Upper lobe of left lung (tissue), 4 donors: ENCODE measurements around the gene BPIFB2.

ENCODE experiments used
- EP300 ChIP-seq, 4 donors: sonication (generic); formaldehyde crosslinking; IDR thresholded peaks; one replicate each; pipeline ENCODE4 v1.5.1; 2017; ENCODE audit warnings: antibody characterized with exemption in 4 of 4, control low read depth in 2 of 4
- POLR2A ChIP-seq, 4 donors: fragments of 450-650 bp; IDR thresholded peaks; one replicate each; pipeline ENCODE4 v1.5.1; 2016 to 2017; ENCODE audit warnings: antibody characterized with exemption in 4 of 4, mild to moderate bottlenecking in 2 of 4
- POLR2AphosphoS5 ChIP-seq, 2 donors: sonication (generic); formaldehyde crosslinking; IDR thresholded peaks; one replicate each; pipeline ENCODE4 v1.5.1; 2017; ENCODE audit warnings: antibody characterized with exemption in 2 of 2
- TF ChIP-seq, protein P1 (sequence below), 6 experiments: fragments of 450-650 bp in 4 of 6; fragments of 200-600 bp in 2 of 6; sonication (generic) in 2 of 6; IDR thresholded peaks; one replicate each; pipeline ENCODE4 v1.5.1; 2016 to 2019; ENCODE audit warnings: antibody characterized with exemption in 6 of 6

DNA sequence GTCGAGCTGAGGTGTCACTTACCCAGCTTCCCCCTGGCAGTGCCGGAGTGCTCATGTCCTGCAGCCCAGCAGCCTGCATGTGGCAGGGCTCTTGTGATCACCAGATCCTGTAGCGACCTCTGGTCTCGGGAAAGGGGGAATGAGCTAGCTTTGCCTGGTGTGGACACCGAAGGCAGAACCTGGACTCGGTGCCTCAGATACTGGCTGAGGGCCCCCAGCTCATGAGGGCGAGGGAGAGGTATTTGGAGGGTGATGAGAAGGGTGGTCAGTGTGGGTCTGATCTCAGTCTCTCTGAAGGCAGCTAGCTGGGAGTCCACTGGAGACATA lies 29.5 kb upstream of the BPIFB2 start:
- TF ChIP-seq POLR2AphosphoS5 (IDR thresholded peaks at IDR 0.05), result no peak
- no peak for TF ChIP-seq POLR2A (IDR thresholded peaks at IDR 0.05)
- TF ChIP-seq, protein P1, sequence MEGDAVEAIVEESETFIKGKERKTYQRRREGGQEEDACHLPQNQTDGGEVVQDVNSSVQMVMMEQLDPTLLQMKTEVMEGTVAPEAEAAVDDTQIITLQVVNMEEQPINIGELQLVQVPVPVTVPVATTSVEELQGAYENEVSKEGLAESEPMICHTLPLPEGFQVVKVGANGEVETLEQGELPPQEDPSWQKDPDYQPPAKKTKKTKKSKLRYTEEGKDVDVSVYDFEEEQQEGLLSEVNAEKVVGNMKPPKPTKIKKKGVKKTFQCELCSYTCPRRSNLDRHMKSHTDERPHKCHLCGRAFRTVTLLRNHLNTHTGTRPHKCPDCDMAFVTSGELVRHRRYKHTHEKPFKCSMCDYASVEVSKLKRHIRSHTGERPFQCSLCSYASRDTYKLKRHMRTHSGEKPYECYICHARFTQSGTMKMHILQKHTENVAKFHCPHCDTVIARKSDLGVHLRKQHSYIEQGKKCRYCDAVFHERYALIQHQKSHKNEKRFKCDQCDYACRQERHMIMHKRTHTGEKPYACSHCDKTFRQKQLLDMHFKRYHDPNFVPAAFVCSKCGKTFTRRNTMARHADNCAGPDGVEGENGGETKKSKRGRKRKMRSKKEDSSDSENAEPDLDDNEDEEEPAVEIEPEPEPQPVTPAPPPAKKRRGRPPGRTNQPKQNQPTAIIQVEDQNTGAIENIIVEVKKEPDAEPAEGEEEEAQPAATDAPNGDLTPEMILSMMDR (IDR thresholded peaks at IDR 0.05), result no peak
- no peak for TF ChIP-seq EP300 (IDR thresholded peaks at IDR 0.05)
